Fibroblast of the aortic adventitia (primary cell): ENCODE results near the gene AGXT2. TPM values are rescaled to one million over a fixed set of nuclear protein-coding genes. Genes with fewer than 3 reads are reported as not detected.

Experiments
- DNase-seq: peaks from one replicate; pipeline ENCODE4 v3.0.0-alpha.2; 2010; ENCODE audit warnings: low read depth
- H3K4me3 ChIP-seq: 2 replicates; pipeline ENCODE4 v1.5.1; 2011; ENCODE audit warnings: low read depth, mild to moderate bottlenecking, control low read depth, low read length, moderate library complexity
- total RNA-seq: library from RNA; depleted of rRNA; stranded (reverse); fragments of >200 nt; gene quantifications from 2 replicates; pipeline ENCODE4 v1.2.3, GENCODE V29; 2012; ENCODE audit warnings: low replicate concordance
- TF ChIP-seq, protein P1 (sequence below): IDR thresholded peaks from 2 replicates; pipeline ENCODE4 v1.5.1; 2011; ENCODE audit warnings: mild to moderate bottlenecking, low read length, control low read depth, inconsistent platforms; ENCODE audit not compliant: insufficient read depth

AGXT2 gene
- total RNA-seq, 1 donor = not detected

DNA sequence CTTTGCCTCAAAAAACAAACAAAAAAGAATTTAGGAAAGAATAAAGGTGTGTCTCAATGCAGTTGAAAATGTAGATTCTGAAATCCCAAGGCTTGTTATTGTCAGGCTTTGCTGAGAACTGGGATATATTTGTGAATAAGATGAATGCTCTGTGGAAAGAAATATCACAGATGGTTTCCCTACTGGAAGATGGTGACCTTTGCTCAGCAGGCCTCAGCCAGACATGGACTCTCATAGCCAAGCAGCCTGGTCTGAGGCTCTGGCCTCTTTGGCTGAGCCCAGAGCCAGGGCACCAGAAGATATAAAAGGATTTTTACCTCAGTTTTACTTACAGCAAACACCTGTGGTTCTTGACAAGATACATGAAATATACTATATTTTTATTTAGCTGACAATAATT is 37.1 kb downstream of the AGXT2 start:
- no peak overlapping the region for H3K4me3 ChIP-seq
- TF ChIP-seq, protein P1, sequence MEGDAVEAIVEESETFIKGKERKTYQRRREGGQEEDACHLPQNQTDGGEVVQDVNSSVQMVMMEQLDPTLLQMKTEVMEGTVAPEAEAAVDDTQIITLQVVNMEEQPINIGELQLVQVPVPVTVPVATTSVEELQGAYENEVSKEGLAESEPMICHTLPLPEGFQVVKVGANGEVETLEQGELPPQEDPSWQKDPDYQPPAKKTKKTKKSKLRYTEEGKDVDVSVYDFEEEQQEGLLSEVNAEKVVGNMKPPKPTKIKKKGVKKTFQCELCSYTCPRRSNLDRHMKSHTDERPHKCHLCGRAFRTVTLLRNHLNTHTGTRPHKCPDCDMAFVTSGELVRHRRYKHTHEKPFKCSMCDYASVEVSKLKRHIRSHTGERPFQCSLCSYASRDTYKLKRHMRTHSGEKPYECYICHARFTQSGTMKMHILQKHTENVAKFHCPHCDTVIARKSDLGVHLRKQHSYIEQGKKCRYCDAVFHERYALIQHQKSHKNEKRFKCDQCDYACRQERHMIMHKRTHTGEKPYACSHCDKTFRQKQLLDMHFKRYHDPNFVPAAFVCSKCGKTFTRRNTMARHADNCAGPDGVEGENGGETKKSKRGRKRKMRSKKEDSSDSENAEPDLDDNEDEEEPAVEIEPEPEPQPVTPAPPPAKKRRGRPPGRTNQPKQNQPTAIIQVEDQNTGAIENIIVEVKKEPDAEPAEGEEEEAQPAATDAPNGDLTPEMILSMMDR = no peak
- no peak for DNase-seq

GRCh38 chr5:35009657-35010056 is 38.1 kb downstream of the AGXT2 start:
- H3K4me3 ChIP-seq = no peak overlapping the region
- peak; percentile 33 for DNase-seq
- TF ChIP-seq, protein P1 = no peak

GRCh38 chr5:35009019-35009418 is 38.7 kb downstream of the AGXT2 start:
- TF ChIP-seq, protein P1 = no peak
- DNase-seq = no peak
- no peak overlapping the region for H3K4me3 ChIP-seq

DNA sequence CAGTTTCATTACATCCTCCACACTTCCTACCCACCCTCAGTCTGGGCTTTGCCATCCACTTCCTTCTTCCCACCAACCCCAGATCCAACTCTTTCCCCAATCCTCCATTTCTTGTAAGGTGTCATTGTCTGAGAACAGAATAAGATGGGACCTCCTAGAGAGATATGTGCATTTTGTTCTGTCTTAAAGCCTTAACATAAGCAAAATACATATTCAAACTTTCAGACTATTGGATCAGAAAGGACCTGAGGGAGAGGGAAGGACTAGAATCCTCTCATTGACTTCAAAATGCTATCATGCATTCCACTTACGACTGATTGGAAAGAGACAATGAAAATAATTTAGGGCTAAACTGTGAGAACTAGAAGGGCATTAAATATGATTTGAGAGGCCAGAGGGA is 43.0 kb downstream of the AGXT2 start:
- no peak for DNase-seq
- no peak overlapping the region for H3K4me3 ChIP-seq
- TF ChIP-seq, protein P1 = no peak

DNA sequence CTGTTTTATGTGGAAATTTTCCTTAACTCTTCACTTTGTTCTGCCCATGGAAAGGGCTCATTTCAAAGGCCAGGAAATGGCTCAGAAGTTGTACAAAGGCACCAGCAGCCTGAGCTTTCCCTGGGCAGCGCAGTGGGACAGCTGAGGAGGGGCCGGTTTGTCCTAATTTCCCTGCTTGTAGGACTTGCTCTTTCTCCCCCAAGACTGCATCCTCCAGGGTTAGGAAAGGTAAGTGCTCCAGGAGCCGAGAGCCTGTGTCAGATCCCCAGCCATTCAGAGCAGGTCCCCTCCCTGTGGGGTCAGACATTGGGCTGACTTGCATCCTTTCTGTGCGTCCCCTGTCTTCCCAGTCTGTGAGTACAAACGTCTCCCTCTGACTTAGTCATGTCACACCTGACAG is 43.5 kb downstream of the AGXT2 start:
- TF ChIP-seq, protein P1 = no peak
- no peak for DNase-seq

GRCh38 chr5:35003018-35003957 is 44.5 kb downstream of the AGXT2 start:
- TF ChIP-seq, protein P1 = peak; percentile 84
- no peak overlapping the region for H3K4me3 ChIP-seq
- DNase-seq = peak; percentile 59

More for the DNA sequence above, 43.5 kb downstream of the AGXT2 start:
- H3K4me3 ChIP-seq = no peak overlapping the region

DNA sequence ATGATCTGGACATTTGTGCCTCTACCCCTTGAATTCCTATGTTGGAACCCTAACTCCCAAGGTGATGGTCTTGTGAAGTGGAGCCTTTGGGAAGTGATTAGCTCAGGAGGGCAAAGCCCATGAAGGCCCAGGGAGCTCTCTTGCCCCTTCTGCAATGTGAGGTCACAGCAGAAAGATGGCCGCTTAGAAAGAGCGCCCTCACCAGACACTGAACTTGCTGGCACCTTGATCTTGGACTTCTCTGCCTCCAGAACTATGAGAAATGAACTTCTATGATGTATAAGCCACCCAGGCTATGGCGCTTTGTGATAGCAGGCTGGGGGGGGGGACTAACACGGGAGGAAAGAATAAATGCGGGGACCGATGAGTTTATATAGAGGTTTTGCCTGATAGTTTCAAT is 45.3 kb downstream of the AGXT2 start:
- TF ChIP-seq, protein P1 = no peak
- DNase-seq = no peak
- H3K4me3 ChIP-seq = no peak overlapping the region
